H9 (cell line): ENCODE results near the gene RHOJ. TPM values are rescaled to one million over a fixed set of nuclear protein-coding genes. Genes with fewer than 3 reads are reported as not detected.

Experiments
- DNase-seq: peaks from one replicate; pipeline ENCODE4 v3.0.0-alpha.2; 2017
- H2AFZ ChIP-seq: one replicate; pipeline ENCODE4 v1.6.1; 2013; ENCODE audit warnings: mild to moderate bottlenecking, low read length, control low read depth, moderate library complexity
- H2AK5ac ChIP-seq: 2 replicates; pipeline ENCODE4 v1.6.1; 2013; ENCODE audit warnings: low read length, control low read depth, mixed read lengths; ENCODE audit not compliant: insufficient read length
- H2BK120ac ChIP-seq: one replicate; pipeline ENCODE4 v1.6.1; 2013; ENCODE audit warnings: low read depth, mild to moderate bottlenecking, low read length, control low read depth, inconsistent platforms; ENCODE audit not compliant: poor library complexity, severe bottlenecking
- H2BK12ac ChIP-seq: 2 replicates; pipeline ENCODE4 v1.6.1; 2013; ENCODE audit warnings: low read length, control low read depth, mixed read lengths, low read depth; ENCODE audit not compliant: insufficient read length
- H2BK15ac ChIP-seq: 2 replicates; pipeline ENCODE4 v1.6.1; 2013; ENCODE audit warnings: low read depth, low read length, control low read depth
- H2BK20ac ChIP-seq: one replicate; pipeline ENCODE4 v1.6.1; 2013; ENCODE audit warnings: low read depth, mild to moderate bottlenecking, low read length, control low read depth, inconsistent platforms; ENCODE audit not compliant: poor library complexity, severe bottlenecking
- H2BK5ac ChIP-seq: 2 replicates; pipeline ENCODE4 v1.6.1; 2013; ENCODE audit warnings: low read length, control low read depth, mixed read lengths; ENCODE audit not compliant: insufficient read length
- H3K14ac ChIP-seq: 2 replicates; pipeline ENCODE4 v1.6.1; 2013; ENCODE audit warnings: low read length, control low read depth; ENCODE audit not compliant: insufficient read depth
- H3K18ac ChIP-seq: 2 replicates; pipeline ENCODE4 v1.6.1; 2013; ENCODE audit warnings: low read depth, mild to moderate bottlenecking, mixed read lengths, low read length, control low read depth; ENCODE audit not compliant: insufficient read length
- H3K23ac ChIP-seq: 2 replicates; pipeline ENCODE4 v1.6.1; 2013; ENCODE audit warnings: low read length, control low read depth, mixed read lengths, low read depth; ENCODE audit not compliant: insufficient read length
- H3K23me2 ChIP-seq: 2 replicates; pipeline ENCODE4 v1.6.1; 2013; ENCODE audit warnings: low read depth, mild to moderate bottlenecking, mixed read lengths, low read length, control low read depth; ENCODE audit not compliant: insufficient read length, poor library complexity, severe bottlenecking
- H3K27ac ChIP-seq: 2 replicates; pipeline ENCODE4 v1.5.1; 2013; ENCODE audit warnings: low read length, control low read depth, mixed read lengths, low read depth; ENCODE audit not compliant: insufficient read length
- H3K27me3 ChIP-seq: 2 replicates; pipeline ENCODE4 v1.6.1; 2013; ENCODE audit warnings: low read length, control low read depth, inconsistent platforms; ENCODE audit not compliant: insufficient read depth
- H3K4ac ChIP-seq: 2 replicates; pipeline ENCODE4 v1.6.1; 2013; ENCODE audit warnings: low read depth, mild to moderate bottlenecking, control low read depth, inconsistent platforms, low read length, moderate library complexity
- H3K4me1 ChIP-seq: 2 replicates; pipeline ENCODE4 v1.6.1; 2013; ENCODE audit warnings: low read length, control low read depth, inconsistent platforms; ENCODE audit not compliant: insufficient read depth
- H3K4me2 ChIP-seq: 2 replicates; pipeline ENCODE4 v1.6.1; 2013; ENCODE audit warnings: low read length, control low read depth, mixed read lengths; ENCODE audit not compliant: insufficient read length, insufficient read depth
- H3K56ac ChIP-seq: 2 replicates; pipeline ENCODE4 v1.6.1; 2013; ENCODE audit warnings: low read depth, mild to moderate bottlenecking, mixed read lengths, low read length, control low read depth; ENCODE audit not compliant: insufficient read length
- H3K79me1 ChIP-seq: 2 replicates; pipeline ENCODE4 v1.6.1; 2013; ENCODE audit warnings: low read depth, mild to moderate bottlenecking, moderate library complexity, low read length, control low read depth, inconsistent platforms; ENCODE audit not compliant: insufficient read depth, poor library complexity, severe bottlenecking
- H3K79me2 ChIP-seq: 2 replicates; pipeline ENCODE4 v1.6.1; 2013; ENCODE audit warnings: low read length, control low read depth, inconsistent platforms; ENCODE audit not compliant: insufficient read depth
- H3K9ac ChIP-seq: 2 replicates; pipeline ENCODE4 v1.6.1; 2013; ENCODE audit warnings: low read length, control low read depth, mixed read lengths; ENCODE audit not compliant: insufficient read length; ENCODE audit errors: extremely low read depth
- H3K9me3 ChIP-seq: one replicate; pipeline ENCODE4 v1.6.1; 2013; ENCODE audit warnings: low read depth, low read length, inconsistent platforms; ENCODE audit not compliant: control insufficient read depth
- H3T11ph ChIP-seq: one replicate; pipeline ENCODE4 v1.6.1; 2013; ENCODE audit warnings: mild to moderate bottlenecking, low read length, control low read depth, inconsistent platforms
- H4K20me1 ChIP-seq: one replicate; pipeline ENCODE4 v1.6.1; 2013; ENCODE audit not compliant: control insufficient read depth, insufficient read length, insufficient read depth
- H4K5ac ChIP-seq: 2 replicates; pipeline ENCODE4 v1.6.1; 2013; ENCODE audit warnings: low read depth, mild to moderate bottlenecking, mixed read lengths, low read length, control low read depth; ENCODE audit not compliant: insufficient read length
- H4K8ac ChIP-seq: replicated peaks from 2 replicates; pipeline ENCODE4 v1.6.1; 2013; ENCODE audit warnings: low read length, control low read depth, mixed read lengths, low read depth; ENCODE audit not compliant: insufficient read length
- H4K91ac ChIP-seq: 2 replicates; pipeline ENCODE4 v1.6.1; 2013; ENCODE audit warnings: low read depth, mild to moderate bottlenecking, moderate library complexity, mixed read lengths, low read length, control low read depth; ENCODE audit not compliant: insufficient read length
- H3K27ac Mint-ChIP-seq, 3 experiments: 2 replicates in 2 of 3; 3 replicates in 1 of 3; pipeline ENCODE4 v1.8.0; 2020 to 2021; ENCODE audit warnings: mixed read lengths in 3 of 3, mild to moderate bottlenecking in 1 of 3, moderate library complexity in 1 of 3
- H3K27me3 Mint-ChIP-seq: 2 replicates; pipeline ENCODE4 v1.8.0; 2021; ENCODE audit warnings: low read depth, mild to moderate bottlenecking, moderate library complexity, mixed read lengths
- H3K36me3 Mint-ChIP-seq, 3 experiments: 2 replicates in 2 of 3; 3 replicates in 1 of 3; pipeline ENCODE4 v1.8.0; 2020 to 2021; ENCODE audit warnings: low read depth in 3 of 3, mixed read lengths in 3 of 3; ENCODE audit not compliant: insufficient read depth in 1 of 3
- H3K4me1 Mint-ChIP-seq, 2 experiments: 2 replicates each; pipeline ENCODE4 v1.8.0; 2020; ENCODE audit warnings: mixed read lengths in 2 of 2
- H3K4me3 Mint-ChIP-seq, 2 experiments: 2 replicates in 1 of 2; 3 replicates in 1 of 2; pipeline ENCODE4 v1.8.0; 2020 to 2021; ENCODE audit warnings: mild to moderate bottlenecking in 2 of 2, mixed read lengths in 2 of 2, moderate library complexity in 1 of 2
- H3K9me3 Mint-ChIP-seq, 2 experiments: 2 replicates in 1 of 2; 3 replicates in 1 of 2; pipeline ENCODE4 v1.8.0; 2020; ENCODE audit warnings: mild to moderate bottlenecking in 2 of 2, mixed read lengths in 2 of 2, moderate library complexity in 1 of 2
- WGBS: extraction: QIAGEN DNeasy Blood & Tissue Kit; methylation state at CpG from one replicate; pipeline ENCODE4 v1.1.7; 2013; ENCODE audit warnings: missing lambda C conversion rate, low lambda C conversion rate, mixed read lengths; ENCODE audit not compliant: insufficient read length; ENCODE audit errors: extremely low coverage; 5-methylcytosine and 5-hydroxymethylcytosine counted together
- total RNA-seq: library from RNA; stranded (reverse); gene quantifications from 2 replicates; pipeline ENCODE4 v1.2.1, GENCODE V29; 2021
- TF ChIP-seq, protein P1 (sequence below): fragments of 200-600 bp; sonication (generic); conservative IDR thresholded peaks from 3 replicates; pipeline ENCODE4 v1.8.0; 2021; ENCODE audit warnings: antibody characterized with exemption, mild to moderate bottlenecking

Gene RHOJ
- total RNA-seq, 1 experiment from 2014 or later = not detected

DNA sequence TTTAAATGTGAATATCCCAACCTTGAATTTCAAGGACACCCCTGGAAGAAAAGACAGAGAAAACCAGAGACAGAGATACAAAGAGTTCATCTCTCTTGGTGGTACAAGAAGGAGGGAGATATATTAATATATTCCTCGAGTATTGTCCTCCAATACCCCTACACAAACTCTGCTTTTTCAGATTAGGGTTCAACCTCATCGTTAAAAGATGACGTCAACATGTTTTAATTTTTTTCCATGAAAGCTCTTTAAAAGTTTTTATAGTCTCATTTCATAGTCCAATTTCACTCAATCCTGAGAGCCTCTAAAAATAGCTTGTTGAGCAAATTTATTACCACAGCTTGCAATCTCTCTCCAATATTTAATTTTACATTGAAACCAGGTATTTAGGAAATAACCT is 19.4 kb downstream of the RHOJ start:
- H3K14ac ChIP-seq = no peak overlapping the region
- H4K5ac ChIP-seq = no peak overlapping the region
- H3K9ac ChIP-seq = no peak overlapping the region
- no peak overlapping the region for H3K4ac ChIP-seq
- H3K23me2 ChIP-seq = no peaks in the 10 kb centered on the region
- Mint-ChIP-seq H3K9me3 (no peaks in the 10 kb centered on the region), H3K4me1 (peaks cover 4 to 8% of the 10 kb centered on the region in 2 experiments), H3K4me3 (no peak overlapping the region), H3K27ac (no peak overlapping the region), H3K27me3 (no peaks in the 10 kb centered on the region), H3K36me3 (no peaks in the 10 kb centered on the region)
- H3K18ac ChIP-seq = no peak overlapping the region
- no peaks in the 10 kb centered on the region for H3K27me3 ChIP-seq
- H4K8ac ChIP-seq = no peak overlapping the region
- no peak overlapping the region for H2BK12ac ChIP-seq
- H4K91ac ChIP-seq = no peak overlapping the region
- H3K56ac ChIP-seq = no peak overlapping the region
- no CpG with 5 or more reads among the region's 3 CpGs for WGBS
- TF ChIP-seq, protein P1, sequence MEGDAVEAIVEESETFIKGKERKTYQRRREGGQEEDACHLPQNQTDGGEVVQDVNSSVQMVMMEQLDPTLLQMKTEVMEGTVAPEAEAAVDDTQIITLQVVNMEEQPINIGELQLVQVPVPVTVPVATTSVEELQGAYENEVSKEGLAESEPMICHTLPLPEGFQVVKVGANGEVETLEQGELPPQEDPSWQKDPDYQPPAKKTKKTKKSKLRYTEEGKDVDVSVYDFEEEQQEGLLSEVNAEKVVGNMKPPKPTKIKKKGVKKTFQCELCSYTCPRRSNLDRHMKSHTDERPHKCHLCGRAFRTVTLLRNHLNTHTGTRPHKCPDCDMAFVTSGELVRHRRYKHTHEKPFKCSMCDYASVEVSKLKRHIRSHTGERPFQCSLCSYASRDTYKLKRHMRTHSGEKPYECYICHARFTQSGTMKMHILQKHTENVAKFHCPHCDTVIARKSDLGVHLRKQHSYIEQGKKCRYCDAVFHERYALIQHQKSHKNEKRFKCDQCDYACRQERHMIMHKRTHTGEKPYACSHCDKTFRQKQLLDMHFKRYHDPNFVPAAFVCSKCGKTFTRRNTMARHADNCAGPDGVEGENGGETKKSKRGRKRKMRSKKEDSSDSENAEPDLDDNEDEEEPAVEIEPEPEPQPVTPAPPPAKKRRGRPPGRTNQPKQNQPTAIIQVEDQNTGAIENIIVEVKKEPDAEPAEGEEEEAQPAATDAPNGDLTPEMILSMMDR = no peak
- H3K79me1 ChIP-seq = no peaks in the 10 kb centered on the region
- H2BK20ac ChIP-seq = no peak overlapping the region
- no peaks in the 10 kb centered on the region for H3K79me2 ChIP-seq
- H3K9me3 ChIP-seq = no peaks in the 10 kb centered on the region
- no peak overlapping the region for H3T11ph ChIP-seq
- H2BK15ac ChIP-seq = no peak overlapping the region
- H2BK120ac ChIP-seq = no peak overlapping the region
- H4K20me1 ChIP-seq = no peaks in the 10 kb centered on the region
- H2BK5ac ChIP-seq = no peak overlapping the region
- H2AK5ac ChIP-seq = no peak overlapping the region
- H2AFZ ChIP-seq = no peak overlapping the region
- H3K27ac ChIP-seq = no peak overlapping the region
- no peaks in the 10 kb centered on the region; the same call in 1 of the 2 replicates for H3K4me1 ChIP-seq
- no peak for DNase-seq
- no peak overlapping the region for H3K4me2 ChIP-seq
- no peak overlapping the region for H3K23ac ChIP-seq
